Measurements from ENCODE around the gene RPP25.
A peak's percentile ranks its signal among the peaks of the same experiment; 100 is the strongest.
"Not testable (repeated sequence)": the region's sequence is repeated elsewhere in the genome, so short reads cannot be mapped to it uniquely, and the experiment has no call there.

Gene RPP25

DNA sequence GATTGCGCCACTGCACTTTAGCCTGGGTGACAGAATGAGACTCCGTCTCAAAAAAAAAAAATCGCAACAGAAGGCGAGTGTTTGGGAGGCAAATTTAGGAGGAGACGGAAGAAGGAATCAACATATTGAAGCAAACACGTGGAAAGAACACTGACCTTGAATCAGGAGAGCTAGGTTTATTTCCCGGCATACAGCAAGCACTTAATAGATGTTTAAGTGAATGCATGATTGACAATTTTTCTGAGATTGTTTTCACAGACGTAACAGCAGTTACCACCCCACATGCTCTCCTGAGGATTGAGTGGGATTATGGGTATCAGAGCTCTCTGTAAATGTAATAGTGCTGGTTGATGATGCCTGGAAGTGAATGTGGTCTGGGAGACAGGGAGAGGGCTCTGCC is 5.6 kb upstream of the RPP25 start:
- DNase-seq, result no peak

DNA sequence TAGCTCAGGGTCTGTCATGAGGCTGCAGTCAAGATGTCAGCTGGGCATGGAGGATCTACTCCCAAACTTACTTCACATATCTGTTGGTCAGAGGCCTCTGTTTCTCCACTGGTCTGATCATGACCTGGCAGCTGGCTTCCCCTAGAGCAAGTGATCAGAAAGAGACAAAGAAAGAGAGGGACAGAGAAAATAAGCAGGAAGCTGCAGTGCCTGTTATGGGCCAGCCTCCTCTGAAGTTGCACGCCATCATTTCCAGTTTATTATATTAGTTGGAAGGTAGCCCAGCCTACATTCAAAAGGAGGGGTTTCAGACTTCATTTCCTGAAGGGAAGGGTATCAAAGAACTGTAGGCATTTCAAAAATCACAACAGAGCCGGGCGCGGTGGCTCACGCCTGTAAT is 5.0 kb upstream of the RPP25 start:
- DNase-seq, result no peak

DNA sequence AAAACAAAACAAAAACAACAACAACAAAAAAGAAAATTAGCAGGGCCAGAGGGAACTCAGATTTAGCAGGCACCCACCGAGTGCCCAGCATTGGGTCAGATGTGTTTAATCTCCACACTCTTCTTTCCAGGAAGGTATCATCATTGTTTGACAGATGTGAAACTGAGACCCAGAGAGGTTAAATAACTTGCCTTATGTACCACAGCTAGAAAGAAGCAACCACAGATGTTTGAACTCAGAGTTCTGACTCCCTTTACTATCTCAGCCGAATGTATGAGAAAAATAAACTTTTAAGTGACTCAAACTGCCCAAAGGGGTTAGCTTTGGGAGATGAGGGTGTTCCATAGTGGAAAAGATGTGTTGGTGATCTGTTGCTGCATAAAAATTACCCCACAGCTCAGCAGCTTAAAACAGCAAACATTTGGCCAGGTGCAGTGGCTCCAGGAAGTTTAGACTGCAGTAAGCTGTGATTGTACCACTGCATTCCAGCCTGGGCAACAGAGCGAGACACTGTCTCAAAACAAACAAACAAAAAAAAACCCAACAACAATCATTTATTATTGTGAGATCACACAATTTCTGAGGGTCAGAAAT is 4.5 kb upstream of the RPP25 start:
- DNase-seq, result no peak

DNA sequence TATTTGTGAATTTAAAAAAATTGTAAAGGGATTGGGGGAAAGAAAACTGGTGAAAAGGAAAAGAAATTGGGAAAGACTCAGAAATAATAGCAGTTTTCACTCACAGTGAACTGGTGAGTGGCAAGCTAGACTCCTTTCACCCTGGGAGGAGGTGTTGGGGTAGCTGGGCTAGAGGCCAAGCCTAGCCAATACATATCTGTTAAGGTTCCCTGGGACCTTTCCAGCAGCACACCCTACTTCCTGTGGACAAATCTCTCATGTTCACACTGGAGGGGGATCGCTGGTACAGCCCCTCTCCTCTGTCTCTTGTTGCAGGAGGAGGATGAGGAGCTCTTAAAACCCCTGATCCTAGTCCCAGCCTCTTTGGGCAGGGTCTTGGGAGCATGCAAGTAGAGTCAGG is 3.7 kb upstream of the RPP25 start:
- DNase-seq, result no peak

DNA sequence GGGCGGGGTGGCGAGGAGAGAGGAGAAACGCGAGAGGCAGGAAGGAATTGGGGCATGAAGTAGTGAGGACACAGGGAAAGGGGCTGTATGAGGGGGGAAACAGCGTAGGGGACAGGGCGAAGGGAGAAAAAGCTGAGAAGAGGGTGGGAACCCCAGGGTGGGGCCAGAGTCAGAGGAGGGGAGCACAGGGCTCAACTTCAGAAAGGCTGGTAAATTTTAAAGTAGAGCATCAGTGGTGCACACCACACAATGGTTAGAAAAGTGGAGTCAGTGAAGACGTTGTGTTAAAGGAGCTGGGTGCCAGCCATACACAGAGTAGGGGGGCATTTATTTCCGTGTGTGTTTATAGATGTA is 3.0 kb upstream of the RPP25 start:
- no peak for DNase-seq

- DNase-seq, result no peak
Measured at GRCh38 chr15:74958908-74959585, 2.5 kb upstream of the RPP25 start.

DNA sequence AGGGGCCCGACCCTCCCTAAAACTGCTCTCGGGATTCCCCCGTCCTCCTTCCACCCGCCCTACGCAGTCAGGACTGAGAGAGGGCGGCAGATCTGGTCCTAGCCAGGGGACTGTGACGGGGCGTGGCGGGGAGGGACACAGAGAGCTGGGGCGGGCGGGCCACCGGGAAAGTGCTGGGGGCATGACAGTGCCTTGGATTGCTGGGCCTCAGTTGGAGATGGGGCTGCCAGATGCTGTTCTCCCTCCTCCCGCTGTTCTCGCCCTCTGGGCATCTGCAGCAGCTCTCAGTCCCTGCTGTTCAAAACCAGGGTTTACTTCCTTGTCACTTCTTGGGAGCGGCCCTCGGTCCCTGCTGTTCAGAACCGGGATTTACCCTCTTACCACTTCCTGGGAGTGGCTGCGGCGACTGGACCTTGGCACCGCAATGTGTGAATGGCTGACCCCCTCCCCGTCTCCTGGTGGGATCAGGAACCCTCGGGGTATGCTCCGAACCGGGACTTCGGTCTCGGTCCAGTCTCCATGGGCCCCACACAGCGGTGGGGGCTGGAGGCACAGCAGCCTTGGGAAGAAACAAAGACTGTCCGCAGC is 1.8 kb upstream of the RPP25 start:
- DNase-seq, result no peak

GRCh38 chr15:74957476-74958035 is 984 bp upstream of the RPP25 start:
- DNase-seq, result no peak

DNA sequence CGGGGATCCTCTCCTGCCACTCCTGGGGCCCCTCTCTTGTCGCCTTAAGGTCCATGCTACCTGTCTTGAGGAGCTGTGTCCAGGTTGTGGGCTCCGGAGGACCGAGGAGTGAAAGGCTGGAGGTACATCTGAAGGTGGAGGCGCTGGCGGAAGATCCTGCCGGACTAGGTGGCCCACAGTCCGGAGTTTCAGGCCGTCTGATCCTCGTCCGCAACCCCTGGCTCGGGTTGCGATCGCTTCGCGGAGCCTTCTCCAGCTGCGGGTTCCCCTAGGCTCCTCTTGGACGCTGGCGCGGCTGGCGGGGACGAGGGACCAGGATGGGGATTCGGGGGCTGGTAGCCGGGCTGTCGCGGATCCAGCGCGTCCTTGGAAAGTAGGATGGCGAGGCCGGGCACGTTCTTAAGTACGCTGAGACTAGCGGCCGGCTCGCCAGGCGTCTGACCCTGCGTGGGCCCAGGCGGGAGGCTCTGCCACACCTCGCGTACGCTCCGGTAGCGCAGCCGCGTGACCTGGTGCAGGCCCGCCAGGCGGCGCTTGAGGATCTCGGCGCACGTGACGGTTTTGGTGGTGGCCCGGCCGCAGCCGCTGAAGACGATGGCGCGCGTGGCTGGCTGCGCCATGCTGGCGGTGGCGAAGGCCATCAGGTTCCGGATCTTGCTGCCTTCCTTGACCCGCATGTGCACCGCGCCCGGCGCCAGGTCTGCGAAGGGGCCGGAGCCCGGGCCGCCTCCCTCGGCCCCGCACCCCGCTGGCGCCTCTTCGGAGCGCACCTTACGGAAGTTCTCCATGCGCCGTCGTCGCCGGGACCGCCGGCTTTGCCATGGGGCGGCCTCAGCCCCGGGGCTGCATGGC is 550 bp downstream of the RPP25 start:
- DNase-seq, result peak; percentile 57

DNA sequence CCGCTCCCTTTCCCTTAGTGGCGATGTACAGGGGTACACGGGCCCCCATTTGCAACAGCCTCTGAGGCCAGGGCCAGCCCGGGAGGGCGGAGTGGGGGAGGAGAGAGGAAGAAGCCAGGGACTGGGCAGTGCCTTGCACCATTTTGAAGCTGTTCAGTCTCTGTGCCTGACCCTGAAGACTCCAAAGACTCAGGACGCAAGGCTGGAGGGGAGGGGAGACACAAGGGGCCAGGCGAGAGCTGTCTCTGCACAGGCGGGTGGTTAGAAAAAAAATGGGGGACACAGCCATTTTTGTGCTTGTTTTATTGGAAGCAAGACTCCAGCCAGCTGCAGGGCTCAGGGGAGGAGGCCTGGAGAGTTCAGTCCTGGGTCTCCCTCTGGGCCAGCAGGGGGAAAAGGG is 1.6 kb downstream of the RPP25 start:
- DNase-seq, result no peak

DNA sequence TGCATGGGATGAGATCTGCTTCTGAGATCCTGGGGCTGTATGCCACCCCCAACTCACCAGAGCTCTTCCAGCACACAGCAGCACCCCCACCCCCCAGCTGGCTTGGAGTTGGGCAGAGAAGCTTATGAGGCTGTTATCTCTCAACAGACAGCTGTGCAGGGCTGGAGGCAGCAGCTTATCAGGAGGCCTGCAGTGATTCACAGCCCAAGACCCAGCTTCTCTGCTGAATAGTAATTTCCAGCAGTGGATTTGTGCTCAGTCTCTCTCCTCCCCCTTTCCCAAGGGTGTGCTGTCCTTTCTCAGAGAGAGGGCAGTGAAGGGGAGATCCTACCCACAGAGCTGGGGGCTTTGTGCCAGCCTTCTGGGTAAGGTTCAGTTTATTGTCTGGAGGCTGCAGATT is 2.1 kb downstream of the RPP25 start:
- DNase-seq, result no peak

GRCh38 chr15:74951006-74951405 is 5.6 kb downstream of the RPP25 start:
- DNase-seq, result no peak

DNA sequence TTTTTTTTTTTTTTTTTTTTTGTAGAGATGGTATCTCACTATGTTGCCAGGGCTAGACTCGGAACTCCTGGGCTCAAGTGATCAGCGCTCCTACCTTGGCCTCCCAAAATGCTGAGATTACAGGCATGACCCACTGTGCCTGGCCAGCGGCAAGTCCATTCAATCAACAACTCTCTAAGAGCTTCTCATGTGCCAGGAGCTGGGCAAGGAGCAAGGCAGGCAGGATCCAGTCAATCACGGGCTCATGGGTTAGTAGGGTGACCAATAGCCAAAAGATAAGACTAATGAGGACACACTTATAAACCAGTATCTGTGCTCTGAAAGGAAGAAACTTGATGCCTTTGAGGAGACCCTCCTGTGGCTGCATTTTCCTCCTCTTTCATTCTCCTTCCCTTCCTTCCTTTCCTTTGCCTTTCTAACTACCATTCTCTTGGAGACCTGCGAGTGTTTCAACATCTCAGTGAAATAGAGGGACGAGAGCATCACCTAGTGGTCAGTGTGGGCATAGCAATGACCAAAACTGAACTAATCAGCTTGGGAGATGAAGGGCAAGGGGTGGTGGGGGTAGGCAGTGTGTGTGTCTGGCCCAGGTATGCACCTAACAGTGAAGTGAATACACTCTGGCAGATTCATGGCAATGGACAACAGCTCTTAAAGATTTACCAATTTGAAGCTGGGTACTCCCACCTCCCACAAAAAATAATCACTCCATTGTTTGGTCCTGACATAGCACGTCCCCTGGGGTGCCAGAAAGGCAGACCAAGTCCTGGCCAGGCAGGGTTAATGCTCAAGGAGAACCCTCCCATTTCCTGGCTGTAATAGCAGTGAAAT is 6.3 kb downstream of the RPP25 start:
- peak; percentile 51 for DNase-seq

DNA sequence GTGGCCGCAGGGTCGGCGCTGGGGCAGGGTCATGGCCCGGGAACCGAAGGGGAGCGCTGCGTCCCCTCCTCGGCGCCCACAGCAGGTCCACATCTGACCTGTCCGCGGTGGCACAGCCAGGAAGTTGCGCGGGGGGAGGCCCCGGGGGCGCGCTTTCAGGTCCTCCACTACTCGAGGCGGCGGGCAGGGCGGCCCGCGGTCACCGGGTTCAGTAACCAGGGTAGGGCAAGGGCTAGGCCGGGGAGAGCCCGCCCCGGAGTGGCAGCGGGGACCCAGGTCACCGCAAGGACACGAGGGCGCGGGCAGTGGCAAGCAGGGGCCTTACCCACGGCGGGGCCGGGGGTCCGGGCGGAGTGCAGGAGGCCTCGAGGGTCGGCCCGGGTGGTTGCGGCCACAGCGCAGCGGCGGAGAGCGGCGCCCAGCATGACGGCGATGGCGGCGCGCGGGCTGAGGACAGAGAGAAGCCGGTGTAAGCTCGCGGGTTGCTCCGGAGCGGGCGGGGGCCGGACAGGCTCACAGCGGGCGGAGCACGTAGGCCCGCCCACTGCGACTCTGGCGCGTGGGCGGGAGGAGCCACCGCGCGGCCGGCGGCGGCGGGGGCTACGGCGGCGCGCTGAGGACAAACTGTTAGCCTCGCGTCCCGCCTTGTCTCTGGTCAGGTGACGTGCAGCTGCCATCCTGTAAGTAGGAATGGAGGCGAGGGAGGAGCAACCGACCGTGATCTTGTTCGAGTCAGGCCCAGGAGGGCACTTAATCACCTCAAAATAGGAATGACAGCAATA is 18.8 kb downstream of the RPP25 start, which contains the start of gene COX5A:
Gene COX5A (minus strand): TSS at position 484 of the 782 bp plus-strand sequence. CDS start 59 bp downstream, at position 425.
- DNase-seq, result peak; percentile 89

- no peak for DNase-seq
Measured at GRCh38 chr15:74937272-74937589, 19.3 kb downstream of the RPP25 start.

GRCh38 chr15:74935193-74935592 is 21.4 kb downstream of the RPP25 start:
- not testable (repeated sequence) for DNase-seq

DNA sequence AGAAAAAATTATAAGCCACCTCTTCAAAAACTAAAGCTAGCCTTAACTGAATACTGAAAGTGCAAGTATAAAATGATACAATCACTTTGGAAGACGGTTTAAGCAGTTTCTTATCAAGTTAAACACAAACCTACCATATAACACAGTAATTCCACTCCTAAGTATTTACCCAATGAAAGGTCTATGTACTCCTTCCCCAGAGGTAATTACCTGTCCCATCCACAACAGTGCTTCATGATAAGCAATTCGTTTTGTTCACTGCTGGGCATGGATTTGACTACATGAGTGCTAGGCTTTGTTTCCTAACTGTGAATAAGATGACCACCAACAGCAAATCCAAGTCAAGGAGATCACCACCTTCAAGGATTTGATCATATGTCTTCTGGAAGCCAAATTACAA is 23.0 kb downstream of the RPP25 start:
- no peak for DNase-seq

DNA sequence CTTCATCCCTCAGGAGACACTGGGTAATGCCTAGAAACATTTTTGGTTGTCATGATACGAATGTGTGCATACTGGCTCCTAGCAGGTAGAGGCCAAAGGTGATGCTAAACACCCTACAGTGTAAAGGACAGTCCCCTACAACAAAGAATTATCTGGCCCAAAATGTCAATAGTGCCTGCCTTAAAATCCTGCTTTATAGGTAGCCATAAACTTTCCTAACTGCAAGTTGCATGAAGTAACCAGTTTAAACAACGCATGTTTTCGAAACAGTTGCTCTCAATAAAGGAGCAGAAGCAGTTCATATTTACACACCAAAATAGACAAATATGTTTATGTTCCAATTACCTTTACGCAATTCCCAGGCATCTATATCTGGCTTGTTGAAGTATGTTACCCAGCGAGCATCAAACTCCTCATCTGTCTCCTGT is 27.8 kb downstream of the RPP25 start:
- DNase-seq, result no peak

DNA sequence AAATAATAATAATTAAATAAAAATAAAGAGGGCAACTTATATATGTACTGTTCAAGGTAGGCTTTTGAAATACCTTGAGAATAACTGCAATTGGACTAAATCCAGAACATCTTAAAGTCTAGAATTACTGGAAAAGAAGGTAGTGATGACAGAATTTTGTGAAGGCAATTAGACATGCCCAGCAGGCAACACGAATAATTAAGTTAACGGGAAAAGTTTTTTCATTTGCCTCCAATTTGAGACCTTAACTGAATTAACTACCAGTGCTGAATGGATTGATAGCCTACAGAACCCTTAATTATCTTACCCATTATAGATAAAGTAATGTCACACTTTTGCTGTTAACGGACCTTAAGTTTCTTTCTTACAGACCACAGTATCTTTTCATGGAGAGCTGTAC is 32.0 kb downstream of the RPP25 start:
- DNase-seq, result no peak

- DNase-seq, result no peak
Measured at GRCh38 chr15:74920456-74920855, 36.1 kb downstream of the RPP25 start.

- DNase-seq, result no peak
Measured at GRCh38 chr15:74917676-74918075, 38.9 kb downstream of the RPP25 start.

DNA sequence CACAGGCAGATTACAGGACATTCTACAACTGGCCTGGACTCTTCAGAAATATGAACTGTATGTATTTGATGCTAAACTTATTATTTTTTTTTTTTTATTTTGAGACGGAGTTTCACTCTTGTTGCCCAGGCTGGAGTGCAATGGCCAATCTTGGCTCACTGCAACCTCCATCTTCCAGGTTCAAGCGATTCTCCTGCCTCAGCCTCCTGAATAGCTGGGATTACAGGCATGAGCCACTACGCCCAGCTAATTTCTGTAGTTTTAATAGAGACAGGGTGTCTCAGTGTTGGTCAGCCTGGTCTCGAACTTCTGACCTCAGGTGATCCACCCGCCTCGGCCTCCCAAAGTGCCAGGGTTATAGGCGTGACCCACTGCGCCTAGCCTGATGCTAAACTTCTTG is 42.8 kb downstream of the RPP25 start:
- DNase-seq, result not testable (repeated sequence)

All from T1000 (cell line).